ENCODE data around the gene TALDO1. TPM values are rescaled to one million over a fixed set of nuclear protein-coding genes. Genes with fewer than 3 reads are reported as not detected.

The TALDO1 gene
- 107 and 108 TPM in 2 replicates for total RNA-seq (2014; rRNA removed; shearing (Covaris generic))

GRCh38 chr11:747158-748006 is at the start of gene TALDO1:
Gene TALDO1 (plus strand): TSS chr11:747464. CDS start chr11:747482, 18 bp downstream.
- Histone ChIP-seq H3K4me1 (peaks cover 6% of the 10 kb centered on the region; the same call in 1 of the 2 replicates), H3K4me3 (peak within 1 kb of the TSS; percentile 98), H3K27ac (peak within 1 kb of the TSS; percentile 37; the same call in 1 of the 2 replicates), H3K9me3 (replicated peaks) (no peaks in the 10 kb centered on the region), H3K36me3 (no peaks in the 10 kb centered on the region), H3K27me3 (no peaks in the 10 kb centered on the region)
- DNase-seq: peak; percentile 87 to 90

- no peak overlapping the region for H3K4me3 ChIP-seq
- H3K4me1 ChIP-seq: peaks cover 31% of the 10 kb centered on the region
- no peak for DNase-seq
- no peaks in the 10 kb centered on the region for H3K27me3 ChIP-seq
- H3K36me3 ChIP-seq: no peaks in the 10 kb centered on the region
- no peaks in the 10 kb centered on the region for H3K9me3 ChIP-seq (replicated peaks)
- no peak overlapping the region for H3K27ac ChIP-seq
These were observed 49.4 kb upstream of the TALDO1 start for GRCh38 chr11:697811-698311.

- Histone ChIP-seq H3K27me3 (no peaks in the 10 kb centered on the region), H3K9me3 (replicated peaks) (no peaks in the 10 kb centered on the region), H3K27ac (no peak overlapping the region), H3K4me1 (peaks cover 29% of the 10 kb centered on the region), H3K36me3 (no peaks in the 10 kb centered on the region), H3K4me3 (no peak overlapping the region)
- DNase-seq: peak in 1 of 2 experiments; percentile 36
These were observed 48.7 kb upstream of the TALDO1 start for GRCh38 chr11:698493-699115.

- Histone ChIP-seq H3K4me3 (no peak overlapping the region), H3K9me3 (replicated peaks) (no peaks in the 10 kb centered on the region), H3K27ac (no peak overlapping the region), H3K36me3 (no peaks in the 10 kb centered on the region), H3K4me1 (peaks cover 27% of the 10 kb centered on the region), H3K27me3 (no peaks in the 10 kb centered on the region)
- DNase-seq: no peak
These were observed 48.2 kb upstream of the TALDO1 start for GRCh38 chr11:699116-699508.

- Histone ChIP-seq H3K27ac (no peak overlapping the region), H3K36me3 (no peaks in the 10 kb centered on the region), H3K4me3 (no peak overlapping the region)
These were observed 47.5 kb upstream of the TALDO1 start for GRCh38 chr11:699753-700152.

GRCh38 chr11:701741-702461 is 45.4 kb upstream of the TALDO1 start:
- Histone ChIP-seq H3K4me1 (peaks cover 31% of the 10 kb centered on the region), H3K9me3 (replicated peaks) (no peaks in the 10 kb centered on the region), H3K27ac (no peak overlapping the region), H3K27me3 (no peaks in the 10 kb centered on the region), H3K4me3 (no peak overlapping the region), H3K36me3 (no peaks in the 10 kb centered on the region)
- no peak for DNase-seq

More at GRCh38 chr11:699753-700152, 47.5 kb upstream of the TALDO1 start:
- Histone ChIP-seq H3K4me1 (peaks cover 27% of the 10 kb centered on the region), H3K9me3 (replicated peaks) (no peaks in the 10 kb centered on the region), H3K27me3 (no peaks in the 10 kb centered on the region)
- DNase-seq: no peak

- no peak overlapping the region for H3K4me3 ChIP-seq
- no peak overlapping the region for H3K27ac ChIP-seq
- H3K36me3 ChIP-seq: no peaks in the 10 kb centered on the region
- H3K27me3 ChIP-seq: no peaks in the 10 kb centered on the region
- peak in 1 of 2 experiments; percentile 49 for DNase-seq
- H3K9me3 ChIP-seq (replicated peaks): no peaks in the 10 kb centered on the region
- peaks cover 33% of the 10 kb centered on the region for H3K4me1 ChIP-seq
These were observed 44.5 kb upstream of the TALDO1 start for GRCh38 chr11:702462-703461.

GRCh38 chr11:703506-703905 is 43.8 kb upstream of the TALDO1 start:
- Histone ChIP-seq H3K27me3 (no peaks in the 10 kb centered on the region), H3K36me3 (no peaks in the 10 kb centered on the region), H3K4me1 (peaks cover 33% of the 10 kb centered on the region), H3K4me3 (no peak overlapping the region), H3K27ac (no peak overlapping the region), H3K9me3 (replicated peaks) (no peaks in the 10 kb centered on the region)
- DNase-seq: no peak

- DNase-seq: no peak
- no peaks in the 10 kb centered on the region for H3K36me3 ChIP-seq
- no peaks in the 10 kb centered on the region for H3K27me3 ChIP-seq
- peaks cover 30% of the 10 kb centered on the region for H3K4me1 ChIP-seq
- H3K27ac ChIP-seq: no peak overlapping the region
- no peak overlapping the region for H3K4me3 ChIP-seq
- H3K9me3 ChIP-seq (replicated peaks): no peaks in the 10 kb centered on the region
These were observed 43.0 kb upstream of the TALDO1 start for GRCh38 chr11:704228-704674.

GRCh38 chr11:704781-705645 is 42.3 kb upstream of the TALDO1 start:
- no peak for DNase-seq
- Histone ChIP-seq H3K9me3 (replicated peaks) (no peaks in the 10 kb centered on the region), H3K27ac (no peak overlapping the region), H3K27me3 (no peaks in the 10 kb centered on the region), H3K4me3 (no peak overlapping the region), H3K36me3 (no peaks in the 10 kb centered on the region), H3K4me1 (peaks cover 30% of the 10 kb centered on the region)

- no peak within 1 kb of the TSS for H3K4me3 ChIP-seq
- no peaks in the 10 kb centered on the region for H3K36me3 ChIP-seq
- peaks cover 34% of the 10 kb centered on the region for H3K4me1 ChIP-seq
- no peak for DNase-seq
- H3K27ac ChIP-seq: peak within 1 kb of the TSS; percentile 60; the same call in 1 of the 2 replicates
- no peaks in the 10 kb centered on the region for H3K27me3 ChIP-seq
- H3K9me3 ChIP-seq (replicated peaks): no peaks in the 10 kb centered on the region
These were observed 41.4 kb upstream of the TALDO1 start, which contains the start of gene EPS8L2 for GRCh38 chr11:705646-706438. Gene EPS8L2 (plus strand): TSS chr11:706231. CDS start chr11:709408, 3,177 bp downstream.

- H3K4me1 ChIP-seq: peaks cover 34% of the 10 kb centered on the region
- no peak overlapping the region; the same call in 1 of the 2 replicates for H3K27ac ChIP-seq
- no peak for DNase-seq
- no peaks in the 10 kb centered on the region for H3K36me3 ChIP-seq
- H3K9me3 ChIP-seq (replicated peaks): no peaks in the 10 kb centered on the region
- H3K4me3 ChIP-seq: no peak overlapping the region
- H3K27me3 ChIP-seq: no peaks in the 10 kb centered on the region
These were observed 40.8 kb upstream of the TALDO1 start for GRCh38 chr11:706439-706956.

All from SJCRH30 (cell line).